ENCODE measurements around the gene PIK3C2G.

DNA sequence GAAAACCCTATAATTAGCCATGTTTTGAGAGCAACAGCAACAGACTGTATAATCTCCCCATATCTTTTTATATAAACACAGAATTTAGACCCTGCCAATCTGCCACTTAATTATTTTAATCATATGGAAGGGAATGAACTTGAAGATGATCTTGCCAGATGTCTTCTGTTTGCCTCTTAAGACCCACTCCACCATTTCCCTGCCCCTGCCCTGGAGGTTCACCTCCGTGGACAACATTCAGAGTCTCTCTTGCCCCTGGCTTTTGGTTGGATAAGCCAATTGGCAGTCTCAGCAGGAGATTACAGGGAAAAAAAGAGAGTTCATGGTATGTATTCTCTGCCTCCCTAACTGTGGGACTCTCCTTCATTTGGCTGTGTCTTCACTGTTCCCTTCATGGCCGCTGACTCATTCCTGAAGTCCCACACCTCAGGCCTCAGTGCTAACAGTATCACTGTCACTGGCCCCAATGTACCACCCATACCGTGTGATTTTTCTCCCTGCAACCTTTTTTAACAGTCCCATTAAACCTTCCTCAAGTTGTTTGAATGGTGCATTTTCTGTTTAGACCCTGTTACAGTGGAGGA is 184.8 kb downstream of the PIK3C2G start:
- TF ChIP-seq ZNF12 (CRISPR knock-in tag; IDR thresholded peaks at IDR 0.05) (no peak), FOXA1 (IDR thresholded peaks at IDR 0.05) (no peak), FOXA1 (CRISPR knock-in tag; IDR thresholded peaks at IDR 0.05) (no peak), MBNL3 (CRISPR knock-in tag; conservative IDR thresholded peaks at IDR 0.05) (no peak), ZNF83 (CRISPR knock-in tag; IDR thresholded peaks at IDR 0.05; ENCODE audit: borderline replicate concordance) (no peak)
